ENCODE results near the gene RNF207.

RNF207 gene

GRCh38 chr1:6165027-6165426 is 40.9 kb upstream of the RNF207 start:
- Histone ChIP-seq H4K91ac (ENCODE audit: low read length) (no peak overlapping the region), H2BK12ac (ENCODE audit: low read length in 2 of 2) (no peak overlapping the region), H4K8ac (ENCODE audit: low read length) (no peak overlapping the region), H2BK120ac (ENCODE audit: low read depth, low read length) (no peak overlapping the region), H3K27ac (ENCODE audit: low read length, poor library complexity, severe bottlenecking) (no peak overlapping the region), H3K4me2 (ENCODE audit: low read length, poor library complexity, severe bottlenecking) (no peak overlapping the region), H2BK5ac (ENCODE audit: low read depth, low read length, poor library complexity, severe bottlenecking) (no peak overlapping the region), H3K36me3 (ENCODE audit: control insufficient read depth in 1 of 2, insufficient read depth in 2 of 2, low read depth in 1 of 2, low read length in 2 of 2) (no peaks in the 10 kb centered on the region), H3K27me3 (ENCODE audit: control insufficient read depth in 1 of 2, insufficient read depth in 1 of 2, low read length in 2 of 2) (peaks cover 65 to 80% of the 10 kb centered on the region in 2 experiments), H2AK5ac (ENCODE audit: low read length, severe bottlenecking) (no peak overlapping the region), H3K9me3 (ENCODE audit: control insufficient read depth, low read length) (no peaks in the 10 kb centered on the region), H3K79me1 (replicated peaks; ENCODE audit: low read length, poor library complexity, severe bottlenecking) (no peaks in the 10 kb centered on the region), H3K4ac (ENCODE audit: low read depth in 1 of 2, low read length in 2 of 2) (no peak overlapping the region), H3K4me1 (ENCODE audit: control insufficient read depth, insufficient read depth, low read depth, low read length) (peaks cover 2% of the 10 kb centered on the region), H3K9ac (ENCODE audit: low read length) (no peak overlapping the region), H3K18ac (ENCODE audit: low read depth in 1 of 2, low read length in 2 of 2) (no peak overlapping the region), H3K23ac (ENCODE audit: low read length in 2 of 2) (no peak overlapping the region), H2AFZ (ENCODE audit: low read depth, low read length) (no peak overlapping the region), H3K14ac (ENCODE audit: low read length in 2 of 2) (no peak overlapping the region), H3K4me3 (ENCODE audit: insufficient read depth in 1 of 2, low read depth in 1 of 2, low read length in 2 of 2) (no peak overlapping the region), H2BK15ac (ENCODE audit: low read depth, poor library complexity, severe bottlenecking) (no peak overlapping the region)
- 83% methylated on average over 7 of the region's 7 CpGs for WGBS
- no peak for DNase-seq

GRCh38 chr1:6165441-6165985 is 40.4 kb upstream of the RNF207 start:
- no peak overlapping the region for H3K27ac ChIP-seq (ENCODE audit: low read length, poor library complexity, severe bottlenecking)
- H3K14ac ChIP-seq (ENCODE audit: low read length in 2 of 2), result no peak overlapping the region
- no peak overlapping the region for H2BK12ac ChIP-seq (ENCODE audit: low read length in 2 of 2)
- H4K8ac ChIP-seq (ENCODE audit: low read length), result no peak overlapping the region
- no peak overlapping the region for H3K9ac ChIP-seq (ENCODE audit: low read length)
- no peak overlapping the region for H3K18ac ChIP-seq (ENCODE audit: low read depth in 1 of 2, low read length in 2 of 2)
- H3K79me1 ChIP-seq (replicated peaks; ENCODE audit: low read length, poor library complexity, severe bottlenecking), result no peaks in the 10 kb centered on the region
- peaks cover 2% of the 10 kb centered on the region for H3K4me1 ChIP-seq (ENCODE audit: control insufficient read depth, insufficient read depth, low read depth, low read length)
- H3K4me3 ChIP-seq (ENCODE audit: insufficient read depth in 1 of 2, low read depth in 1 of 2, low read length in 2 of 2), result no peak overlapping the region
- H3K9me3 ChIP-seq (ENCODE audit: control insufficient read depth, low read length), result no peaks in the 10 kb centered on the region
- H3K36me3 ChIP-seq (ENCODE audit: control insufficient read depth in 1 of 2, insufficient read depth in 2 of 2, low read depth in 1 of 2, low read length in 2 of 2), result no peaks in the 10 kb centered on the region
- no peak overlapping the region for H2BK5ac ChIP-seq (ENCODE audit: low read depth, low read length, poor library complexity, severe bottlenecking)
- H2AFZ ChIP-seq (ENCODE audit: low read depth, low read length), result no peak overlapping the region
- no peak for DNase-seq
- no peak overlapping the region for H3K23ac ChIP-seq (ENCODE audit: low read length in 2 of 2)
- H4K91ac ChIP-seq (ENCODE audit: low read length), result no peak overlapping the region
- peaks cover 64 to 82% of the 10 kb centered on the region in 2 experiments for H3K27me3 ChIP-seq (ENCODE audit: control insufficient read depth in 1 of 2, insufficient read depth in 1 of 2, low read length in 2 of 2)
- 70% methylated on average over 12 of the region's 12 CpGs for WGBS
- H3K4ac ChIP-seq (ENCODE audit: low read depth in 1 of 2, low read length in 2 of 2), result no peak overlapping the region
- H2BK15ac ChIP-seq (ENCODE audit: low read depth, poor library complexity, severe bottlenecking), result no peak overlapping the region
- H2BK120ac ChIP-seq (ENCODE audit: low read depth, low read length), result no peak overlapping the region
- no peak overlapping the region for H3K4me2 ChIP-seq (ENCODE audit: low read length, poor library complexity, severe bottlenecking)
- H2AK5ac ChIP-seq (ENCODE audit: low read length, severe bottlenecking), result no peak overlapping the region

- Histone ChIP-seq H3K9me3 (ENCODE audit: control insufficient read depth, low read length) (no peaks in the 10 kb centered on the region), H3K9ac (ENCODE audit: low read length) (no peak overlapping the region), H3K4me2 (ENCODE audit: low read length, poor library complexity, severe bottlenecking) (no peak overlapping the region), H2AFZ (ENCODE audit: low read depth, low read length) (no peak overlapping the region), H4K91ac (ENCODE audit: low read length) (no peak overlapping the region), H3K4ac (ENCODE audit: low read depth in 1 of 2, low read length in 2 of 2) (no peak overlapping the region), H3K14ac (ENCODE audit: low read length in 2 of 2) (no peak overlapping the region), H3K36me3 (ENCODE audit: control insufficient read depth in 1 of 2, insufficient read depth in 2 of 2, low read depth in 1 of 2, low read length in 2 of 2) (no peaks in the 10 kb centered on the region), H3K27me3 (ENCODE audit: control insufficient read depth in 1 of 2, insufficient read depth in 1 of 2, low read length in 2 of 2) (peaks cover 60 to 82% of the 10 kb centered on the region in 2 experiments), H2BK120ac (ENCODE audit: low read depth, low read length) (no peak overlapping the region), H3K79me1 (replicated peaks; ENCODE audit: low read length, poor library complexity, severe bottlenecking) (no peaks in the 10 kb centered on the region), H3K27ac (ENCODE audit: low read length, poor library complexity, severe bottlenecking) (no peak overlapping the region), H2BK15ac (ENCODE audit: low read depth, poor library complexity, severe bottlenecking) (no peak overlapping the region), H3K4me3 (ENCODE audit: insufficient read depth in 1 of 2, low read depth in 1 of 2, low read length in 2 of 2) (no peak overlapping the region), H2AK5ac (ENCODE audit: low read length, severe bottlenecking) (no peak overlapping the region), H3K23ac (ENCODE audit: low read length in 2 of 2) (no peak overlapping the region), H4K8ac (ENCODE audit: low read length) (no peak overlapping the region), H3K18ac (ENCODE audit: low read depth in 1 of 2, low read length in 2 of 2) (no peak overlapping the region), H3K4me1 (ENCODE audit: control insufficient read depth, insufficient read depth, low read depth, low read length) (peaks cover 2% of the 10 kb centered on the region), H2BK5ac (ENCODE audit: low read depth, low read length, poor library complexity, severe bottlenecking) (no peak overlapping the region), H2BK12ac (ENCODE audit: low read length in 2 of 2) (no peak overlapping the region)
- DNase-seq, result no peak
- 66% methylated on average over 10 of the region's 10 CpGs for WGBS
Observed at GRCh38 chr1:6166221-6166620, 39.7 kb upstream of the RNF207 start.

- DNase-seq, result no peak
- H3K4me2 ChIP-seq (ENCODE audit: low read length, poor library complexity, severe bottlenecking), result no peak overlapping the region
- WGBS, result 76% methylated on average over 19 of the region's 19 CpGs
- H2BK5ac ChIP-seq (ENCODE audit: low read depth, low read length, poor library complexity, severe bottlenecking), result no peak overlapping the region
- no peak overlapping the region for H3K4ac ChIP-seq (ENCODE audit: low read depth in 1 of 2, low read length in 2 of 2)
- peaks cover under 1% of the 10 kb centered on the region for H3K4me1 ChIP-seq (ENCODE audit: control insufficient read depth, insufficient read depth, low read depth, low read length)
- H3K18ac ChIP-seq (ENCODE audit: low read depth in 1 of 2, low read length in 2 of 2), result no peak overlapping the region
- no peak overlapping the region for H2BK12ac ChIP-seq (ENCODE audit: low read length in 2 of 2)
- H2BK15ac ChIP-seq (ENCODE audit: low read depth, poor library complexity, severe bottlenecking), result no peak overlapping the region
- H3K27me3 ChIP-seq (ENCODE audit: control insufficient read depth in 1 of 2, insufficient read depth in 1 of 2, low read length in 2 of 2), result peaks cover 59 to 82% of the 10 kb centered on the region in 2 experiments
- H4K8ac ChIP-seq (ENCODE audit: low read length), result no peak overlapping the region
- H2AK5ac ChIP-seq (ENCODE audit: low read length, severe bottlenecking), result no peak overlapping the region
- H2AFZ ChIP-seq (ENCODE audit: low read depth, low read length), result no peak overlapping the region
- no peak overlapping the region for H3K23ac ChIP-seq (ENCODE audit: low read length in 2 of 2)
- H4K91ac ChIP-seq (ENCODE audit: low read length), result no peak overlapping the region
- no peaks in the 10 kb centered on the region for H3K9me3 ChIP-seq (ENCODE audit: control insufficient read depth, low read length)
- no peak overlapping the region for H3K4me3 ChIP-seq (ENCODE audit: insufficient read depth in 1 of 2, low read depth in 1 of 2, low read length in 2 of 2)
- no peak overlapping the region for H3K27ac ChIP-seq (ENCODE audit: low read length, poor library complexity, severe bottlenecking)
- no peak overlapping the region for H2BK120ac ChIP-seq (ENCODE audit: low read depth, low read length)
- H3K14ac ChIP-seq (ENCODE audit: low read length in 2 of 2), result no peak overlapping the region
- no peaks in the 10 kb centered on the region for H3K79me1 ChIP-seq (replicated peaks; ENCODE audit: low read length, poor library complexity, severe bottlenecking)
- no peak overlapping the region for H3K9ac ChIP-seq (ENCODE audit: low read length)
- no peaks in the 10 kb centered on the region for H3K36me3 ChIP-seq (ENCODE audit: control insufficient read depth in 1 of 2, insufficient read depth in 2 of 2, low read depth in 1 of 2, low read length in 2 of 2)
Observed at GRCh38 chr1:6166655-6167390, 39.1 kb upstream of the RNF207 start.

Measured in mesenchymal stem cell (in vitro differentiated cells and primary cell).